ENCODE measurements around the gene PRELID2.
"Not testable (repeated sequence)": the region's sequence is repeated elsewhere in the genome, so short reads cannot be mapped to it uniquely, and the experiment has no call there.

The PRELID2 gene

GRCh38 chr5:145737578-145737977, 97.6 kb downstream of the PRELID2 start:
- no peak for DNase-seq

GRCh38 chr5:145729956-145730355, 105.2 kb downstream of the PRELID2 start:
- DNase-seq, result not testable (repeated sequence)

GRCh38 chr5:145723516-145723915, 111.6 kb downstream of the PRELID2 start:
- DNase-seq, result no peak

- DNase-seq, result no peak
Measured at GRCh38 chr5:145718956-145719355, 116.2 kb downstream of the PRELID2 start.

GRCh38 chr5:145715412-145715811, 119.7 kb downstream of the PRELID2 start:
- DNase-seq, result no peak

- DNase-seq, result no peak
Measured at GRCh38 chr5:145712245-145712644, 122.9 kb downstream of the PRELID2 start.

- no peak for DNase-seq
Measured at GRCh38 chr5:145711417-145711816, 123.7 kb downstream of the PRELID2 start.
